ENCODE results near the gene GRID1. TPM values are rescaled to one million over a fixed set of nuclear protein-coding genes. Genes with fewer than 3 reads are reported as not detected.
A peak's percentile ranks its signal among the peaks of the same experiment; 100 is the strongest.
"Not testable (repeated sequence)": the region's sequence is repeated elsewhere in the genome, so short reads cannot be mapped to it uniquely, and the experiment has no call there.

Gene GRID1
- polyA plus RNA-seq, 4 donors: 1.4 to 1.9 (median 1.6) TPM

GRCh38 chr10:86034710-86035109 lies 331.9 kb downstream of the GRID1 start:
- DNase-seq (ENCODE audit: low read depth in 4 of 4, low spot score in 2 of 4): no peak

GRCh38 chr10:86033581-86033980 lies 333.0 kb downstream of the GRID1 start:
- DNase-seq (ENCODE audit: low read depth in 4 of 4, low spot score in 2 of 4): no peak

GRCh38 chr10:86032087-86032486 lies 334.5 kb downstream of the GRID1 start:
- not testable (repeated sequence) for DNase-seq (ENCODE audit: low read depth in 4 of 4, low spot score in 2 of 4)

- no peak for DNase-seq (ENCODE audit: low read depth in 4 of 4, low spot score in 2 of 4)
Measured at GRCh38 chr10:86030312-86030711, 336.3 kb downstream of the GRID1 start.

- DNase-seq (ENCODE audit: low read depth in 4 of 4, low spot score in 2 of 4): no peak
Measured at GRCh38 chr10:86027346-86027745, 339.2 kb downstream of the GRID1 start.

- DNase-seq (ENCODE audit: low read depth in 4 of 4, low spot score in 2 of 4): no peak
Measured at GRCh38 chr10:86025509-86025908, 341.1 kb downstream of the GRID1 start.

- no peak for DNase-seq (ENCODE audit: low read depth in 4 of 4, low spot score in 2 of 4)
Measured at GRCh38 chr10:86024281-86025041, 342.1 kb downstream of the GRID1 start.

GRCh38 chr10:86023931-86024280 lies 342.7 kb downstream of the GRID1 start:
- DNase-seq (ENCODE audit: low read depth in 4 of 4, low spot score in 2 of 4): no peak

GRCh38 chr10:86023336-86023735 lies 343.3 kb downstream of the GRID1 start:
- DNase-seq (ENCODE audit: low read depth in 4 of 4, low spot score in 2 of 4): no peak

GRCh38 chr10:86022906-86023305 lies 343.7 kb downstream of the GRID1 start:
- no peak for DNase-seq (ENCODE audit: low read depth in 4 of 4, low spot score in 2 of 4)

GRCh38 chr10:86020134-86020533 lies 346.5 kb downstream of the GRID1 start:
- no peak for DNase-seq (ENCODE audit: low read depth in 4 of 4, low spot score in 2 of 4)

- no peak for DNase-seq (ENCODE audit: low read depth in 4 of 4, low spot score in 2 of 4)
Measured at GRCh38 chr10:86019141-86019540, 347.5 kb downstream of the GRID1 start.

GRCh38 chr10:86018735-86019058 lies 347.9 kb downstream of the GRID1 start:
- no peak for DNase-seq (ENCODE audit: low read depth in 4 of 4, low spot score in 2 of 4)

GRCh38 chr10:86017841-86018734 lies 348.5 kb downstream of the GRID1 start:
- DNase-seq (ENCODE audit: low read depth in 4 of 4, low spot score in 2 of 4): no peak

GRCh38 chr10:86013568-86013967 lies 353.0 kb downstream of the GRID1 start:
- DNase-seq (ENCODE audit: low read depth in 4 of 4, low spot score in 2 of 4): no peak

- DNase-seq (ENCODE audit: low read depth in 4 of 4, low spot score in 2 of 4): no peak
Measured at GRCh38 chr10:86007171-86007570, 359.4 kb downstream of the GRID1 start.

- DNase-seq (ENCODE audit: low read depth in 4 of 4, low spot score in 2 of 4): no peak
Measured at GRCh38 chr10:86004337-86004736, 362.3 kb downstream of the GRID1 start.

GRCh38 chr10:86003201-86003621 lies 363.4 kb downstream of the GRID1 start:
- no peak for DNase-seq (ENCODE audit: low read depth in 4 of 4, low spot score in 2 of 4)

- DNase-seq (ENCODE audit: low read depth in 4 of 4, low spot score in 2 of 4): no peak
Measured at GRCh38 chr10:86001521-86001920, 365.1 kb downstream of the GRID1 start.

- DNase-seq (ENCODE audit: low read depth in 4 of 4, low spot score in 2 of 4): no peak
Measured at GRCh38 chr10:85997544-85997943, 369.1 kb downstream of the GRID1 start.

GRCh38 chr10:85995791-85996190 lies 370.8 kb downstream of the GRID1 start:
- DNase-seq (ENCODE audit: low read depth in 4 of 4, low spot score in 2 of 4): peak in 1 of 4 donors; percentile 1

All from left renal cortex interstitium (tissue), 4 donors.